GM10266 (cell line): ENCODE results near the gene IKBKE.

ENCODE experiments used
- DNase-seq: peaks from one replicate; pipeline ENCODE4 v3.0.0; 2012; ENCODE audit errors: extremely low spot score
- TF ChIP-seq, protein P1 (sequence below): IDR thresholded peaks from 2 replicates; pipeline ENCODE4 v1.5.1; 2012; ENCODE audit warnings: mild to moderate bottlenecking, low read depth; ENCODE audit not compliant: control insufficient read depth, insufficient read depth; ENCODE audit errors: missing control alignments

The IKBKE gene

GRCh38 chr1:206453111-206453510 lies 17.2 kb upstream of the IKBKE start:
- no peak for DNase-seq
- TF ChIP-seq, protein P1, sequence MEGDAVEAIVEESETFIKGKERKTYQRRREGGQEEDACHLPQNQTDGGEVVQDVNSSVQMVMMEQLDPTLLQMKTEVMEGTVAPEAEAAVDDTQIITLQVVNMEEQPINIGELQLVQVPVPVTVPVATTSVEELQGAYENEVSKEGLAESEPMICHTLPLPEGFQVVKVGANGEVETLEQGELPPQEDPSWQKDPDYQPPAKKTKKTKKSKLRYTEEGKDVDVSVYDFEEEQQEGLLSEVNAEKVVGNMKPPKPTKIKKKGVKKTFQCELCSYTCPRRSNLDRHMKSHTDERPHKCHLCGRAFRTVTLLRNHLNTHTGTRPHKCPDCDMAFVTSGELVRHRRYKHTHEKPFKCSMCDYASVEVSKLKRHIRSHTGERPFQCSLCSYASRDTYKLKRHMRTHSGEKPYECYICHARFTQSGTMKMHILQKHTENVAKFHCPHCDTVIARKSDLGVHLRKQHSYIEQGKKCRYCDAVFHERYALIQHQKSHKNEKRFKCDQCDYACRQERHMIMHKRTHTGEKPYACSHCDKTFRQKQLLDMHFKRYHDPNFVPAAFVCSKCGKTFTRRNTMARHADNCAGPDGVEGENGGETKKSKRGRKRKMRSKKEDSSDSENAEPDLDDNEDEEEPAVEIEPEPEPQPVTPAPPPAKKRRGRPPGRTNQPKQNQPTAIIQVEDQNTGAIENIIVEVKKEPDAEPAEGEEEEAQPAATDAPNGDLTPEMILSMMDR: no peak

GRCh38 chr1:206455289-206455665 lies 15.0 kb upstream of the IKBKE start:
- DNase-seq: no peak
- TF ChIP-seq, protein P1: no peak

- no peak for DNase-seq
- TF ChIP-seq, protein P1: no peak
Observed at GRCh38 chr1:206455666-206456344, 14.5 kb upstream of the IKBKE start.

DNA sequence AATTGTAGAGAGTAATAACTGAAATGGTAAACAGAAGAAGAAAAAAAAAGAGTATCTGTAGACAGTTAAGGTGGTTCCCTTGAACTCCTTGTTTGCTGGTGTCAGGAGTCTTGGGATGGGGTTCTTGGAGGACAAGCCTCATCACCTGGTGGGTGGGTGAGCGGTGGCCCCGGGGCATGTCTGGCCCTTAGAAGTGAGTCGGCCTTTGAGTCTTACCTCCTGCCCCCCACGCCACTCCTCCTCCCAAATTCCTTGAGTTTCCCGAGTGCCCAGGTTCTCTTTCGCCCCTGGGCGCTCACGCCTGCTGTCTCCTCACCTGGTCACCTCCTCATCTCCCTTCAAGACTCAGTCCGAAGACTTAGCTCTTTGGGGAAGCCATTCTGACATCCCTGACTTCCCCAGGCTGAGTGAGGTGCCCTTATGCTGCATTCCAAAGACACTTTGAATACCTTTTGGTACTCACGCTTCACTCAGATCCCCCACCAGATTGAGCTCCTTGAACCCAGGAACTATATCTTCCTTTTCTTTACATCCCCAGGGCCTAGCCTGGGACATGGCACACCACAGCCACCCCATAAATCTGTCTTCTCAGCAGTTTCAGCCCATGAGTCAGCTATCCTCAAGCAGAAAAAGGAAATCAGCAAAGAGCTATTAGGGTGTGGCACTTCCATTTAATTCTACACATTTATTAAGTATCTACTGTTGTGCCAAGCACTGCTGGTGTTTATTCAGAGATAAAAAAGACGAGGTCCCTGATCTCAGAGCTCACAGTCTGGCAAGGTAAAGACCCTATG lies 13.5 kb upstream of the IKBKE start:
- TF ChIP-seq, protein P1: no peak
- no peak for DNase-seq

DNA sequence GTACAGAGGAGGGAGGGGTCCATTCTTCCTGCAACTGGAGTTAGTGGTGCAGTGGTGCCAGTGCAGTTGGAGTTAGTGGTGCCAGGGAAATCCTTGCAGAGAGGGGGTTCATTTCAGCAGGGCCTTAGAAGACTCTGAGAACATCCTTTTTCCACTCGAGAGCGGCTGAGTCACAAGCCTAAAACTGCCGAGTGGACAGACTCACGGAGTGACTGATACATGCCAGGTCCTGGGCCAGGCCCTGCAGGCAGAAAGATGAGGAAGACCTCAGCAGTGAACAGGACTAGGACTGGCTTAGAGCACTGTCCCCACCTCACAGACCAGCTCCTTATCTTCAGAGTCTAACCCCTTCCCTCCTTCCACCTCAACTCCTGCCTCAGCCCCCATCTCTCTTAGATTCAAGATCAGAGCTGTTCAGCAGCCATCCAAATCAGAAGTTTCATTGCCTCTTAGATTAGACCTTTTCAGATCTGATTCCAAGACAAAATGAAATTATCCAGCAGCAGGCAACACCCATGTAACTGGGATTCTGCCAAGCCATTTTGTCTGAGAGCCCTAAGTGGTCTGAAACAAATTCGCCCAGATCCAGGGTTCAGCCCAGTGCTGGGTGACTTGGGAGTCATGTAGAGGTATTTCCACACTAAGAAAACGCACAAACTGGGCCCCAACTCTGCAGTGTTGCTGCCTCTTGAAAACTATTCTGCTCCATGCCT lies 12.7 kb upstream of the IKBKE start:
- DNase-seq: no peak
- TF ChIP-seq, protein P1: no peak

DNA sequence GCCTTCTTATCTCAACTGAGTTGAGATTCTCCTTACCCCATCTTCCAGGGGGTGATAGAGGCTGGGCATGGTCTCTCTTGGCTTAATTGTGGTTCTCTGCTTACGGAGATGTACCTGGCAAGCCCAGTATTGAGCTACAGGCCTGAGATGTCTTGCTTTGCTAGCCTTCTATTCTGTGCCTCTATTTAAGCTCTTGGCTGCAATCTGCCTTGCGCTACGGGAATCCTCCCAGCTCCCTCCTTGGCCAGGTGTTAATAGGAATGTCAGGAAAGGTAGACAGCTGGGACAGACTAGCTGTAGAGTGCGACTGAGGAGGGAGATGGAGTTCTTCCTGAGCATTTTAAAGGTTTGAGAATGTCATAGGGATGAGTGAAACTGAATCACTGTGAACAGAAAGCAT lies 10.6 kb upstream of the IKBKE start:
- no peak for DNase-seq
- TF ChIP-seq, protein P1: no peak
